Sigmoid colon (tissue), 4 donors: Measurements from ENCODE around the gene ATXN10.

ENCODE experiments used
- CTCF ChIP-seq, 4 experiments: fragments of 450-650 bp in 3 of 4; fragments of 200-600 bp in 1 of 4; IDR thresholded peaks; one replicate each; pipeline ENCODE4 v1.5.1; 2016 to 2019; ENCODE audit warnings: antibody characterized with exemption in 4 of 4, mild to moderate bottlenecking in 3 of 4, moderate library complexity in 2 of 4
- POLR2A ChIP-seq, 2 donors: fragments of 450-650 bp; IDR thresholded peaks; one replicate each; pipeline ENCODE4 v1.6.1; 2016; ENCODE audit warnings: antibody characterized with exemption in 2 of 2, mild to moderate bottlenecking in 2 of 2, moderate library complexity in 2 of 2
- POLR2AphosphoS5 ChIP-seq, 4 donors: sonication (generic); formaldehyde crosslinking; IDR thresholded peaks; one replicate each; pipeline ENCODE4 v1.6.1; 2017; ENCODE audit warnings: antibody characterized with exemption in 4 of 4

- TF ChIP-seq POLR2AphosphoS5 (IDR thresholded peaks at IDR 0.05): no peak
- TF ChIP-seq CTCF (IDR thresholded peaks at IDR 0.05): no peak
- no peak for TF ChIP-seq POLR2A (IDR thresholded peaks at IDR 0.05)
These were observed 104.1 kb downstream of the ATXN10 start for GRCh38 chr22:45775569-45776312.
